T follicular helper cell (primary cell): ENCODE measurements around the gene SIM2.
"Not testable (repeated sequence)": the region's sequence is repeated elsewhere in the genome, so short reads cannot be mapped to it uniquely, and the experiment has no call there.

Experiments used
- DNase-seq: peaks from one replicate; pipeline ENCODE4 v3.0.0-alpha.2; 2020; ENCODE audit warnings: low read depth
- total RNA-seq, 2 experiments: gene quantifications; one replicate each; lab custom pipeline; 2026; lab: John Stamatoyannopoulos, UW

Gene SIM2
- total RNA-seq, result 0.12 to 0.13 reads per million in 2 experiments

GRCh38 chr21:36698981-36699545 lies at the start of gene SIM2:
SIM2 (plus strand) TSS chr21:36699115; CDS start chr21:36699747, 632 bp downstream.
- DNase-seq, result no peak

- DNase-seq, result no peak
Measured at GRCh38 chr21:36654324-36654723, 44.6 kb upstream of the SIM2 start.

- no peak for DNase-seq
Measured at GRCh38 chr21:36654796-36655325, 44.1 kb upstream of the SIM2 start.

GRCh38 chr21:36656138-36656537 lies 42.8 kb upstream of the SIM2 start:
- DNase-seq, result no peak

GRCh38 chr21:36657290-36657689 lies 41.6 kb upstream of the SIM2 start:
- DNase-seq, result not testable (repeated sequence)

GRCh38 chr21:36657999-36658398 lies 40.9 kb upstream of the SIM2 start:
- no peak for DNase-seq

GRCh38 chr21:36658926-36659325 lies 40.0 kb upstream of the SIM2 start:
- no peak for DNase-seq

- no peak for DNase-seq
Measured at GRCh38 chr21:36661511-36662309, 37.2 kb upstream of the SIM2 start.

- DNase-seq, result no peak
Measured at GRCh38 chr21:36663033-36663855, 35.7 kb upstream of the SIM2 start.

- DNase-seq, result no peak
Measured at GRCh38 chr21:36664662-36664990, 34.3 kb upstream of the SIM2 start.

- no peak for DNase-seq
Measured at GRCh38 chr21:36665806-36666205, 33.1 kb upstream of the SIM2 start.

- DNase-seq, result no peak
Measured at GRCh38 chr21:36668713-36669112, 30.2 kb upstream of the SIM2 start.

GRCh38 chr21:36671836-36672235 lies 27.1 kb upstream of the SIM2 start:
- DNase-seq, result no peak

GRCh38 chr21:36672296-36672695 lies 26.6 kb upstream of the SIM2 start:
- DNase-seq, result not testable (repeated sequence)

- no peak for DNase-seq
Measured at GRCh38 chr21:36672737-36673136, 26.2 kb upstream of the SIM2 start.

- DNase-seq, result no peak
Measured at GRCh38 chr21:36676039-36676950, 22.6 kb upstream of the SIM2 start.

GRCh38 chr21:36677443-36677842 lies 21.5 kb upstream of the SIM2 start:
- no peak for DNase-seq

GRCh38 chr21:36678538-36678937 lies 20.4 kb upstream of the SIM2 start:
- no peak for DNase-seq

- DNase-seq, result no peak
Measured at GRCh38 chr21:36681117-36681631, 17.7 kb upstream of the SIM2 start.

- DNase-seq, result no peak
Measured at GRCh38 chr21:36684957-36685714, 13.8 kb upstream of the SIM2 start.
